Fibroblast of pulmonary artery (primary cell): Measurements from ENCODE around the gene SLC7A9.
"Not testable (repeated sequence)": the region's sequence is repeated elsewhere in the genome, so short reads cannot be mapped to it uniquely, and the experiment has no call there.

Source experiments
- DNase-seq: peaks from one replicate; pipeline ENCODE4 v3.0.0-alpha.2; 2010; ENCODE audit warnings: low read depth
- H3K4me3 ChIP-seq: replicated peaks from 2 replicates; pipeline ENCODE4 v1.5.1; 2011; ENCODE audit warnings: low read depth, mild to moderate bottlenecking, control low read depth, low read length, moderate library complexity
- TF ChIP-seq, protein P1 (sequence below): IDR thresholded peaks from 2 replicates; pipeline ENCODE4 v1.5.1; 2011; ENCODE audit warnings: mild to moderate bottlenecking, control low read depth, low read length, inconsistent platforms; ENCODE audit errors: missing control alignments

The SLC7A9 gene

DNA sequence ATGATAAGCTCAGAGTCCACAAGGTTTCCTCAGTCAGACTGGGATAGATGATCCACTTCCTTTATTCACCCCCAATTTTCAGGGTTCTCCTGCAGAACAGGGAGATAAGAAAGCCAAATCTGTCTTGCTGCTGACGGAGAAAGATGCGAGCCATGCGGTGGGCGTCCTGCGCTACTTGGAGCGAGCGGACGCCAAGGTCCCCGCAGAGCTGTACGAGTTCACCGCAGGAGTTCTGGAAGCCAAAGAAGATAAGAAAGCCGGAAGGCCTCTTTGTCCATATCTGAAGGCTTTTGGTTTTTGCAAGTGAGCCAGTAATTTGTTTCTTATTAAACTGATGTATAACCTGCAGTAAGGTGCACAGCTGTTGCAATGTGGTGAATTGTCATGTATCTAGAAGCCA lies 66.7 kb downstream of the SLC7A9 start:
- TF ChIP-seq, protein P1, sequence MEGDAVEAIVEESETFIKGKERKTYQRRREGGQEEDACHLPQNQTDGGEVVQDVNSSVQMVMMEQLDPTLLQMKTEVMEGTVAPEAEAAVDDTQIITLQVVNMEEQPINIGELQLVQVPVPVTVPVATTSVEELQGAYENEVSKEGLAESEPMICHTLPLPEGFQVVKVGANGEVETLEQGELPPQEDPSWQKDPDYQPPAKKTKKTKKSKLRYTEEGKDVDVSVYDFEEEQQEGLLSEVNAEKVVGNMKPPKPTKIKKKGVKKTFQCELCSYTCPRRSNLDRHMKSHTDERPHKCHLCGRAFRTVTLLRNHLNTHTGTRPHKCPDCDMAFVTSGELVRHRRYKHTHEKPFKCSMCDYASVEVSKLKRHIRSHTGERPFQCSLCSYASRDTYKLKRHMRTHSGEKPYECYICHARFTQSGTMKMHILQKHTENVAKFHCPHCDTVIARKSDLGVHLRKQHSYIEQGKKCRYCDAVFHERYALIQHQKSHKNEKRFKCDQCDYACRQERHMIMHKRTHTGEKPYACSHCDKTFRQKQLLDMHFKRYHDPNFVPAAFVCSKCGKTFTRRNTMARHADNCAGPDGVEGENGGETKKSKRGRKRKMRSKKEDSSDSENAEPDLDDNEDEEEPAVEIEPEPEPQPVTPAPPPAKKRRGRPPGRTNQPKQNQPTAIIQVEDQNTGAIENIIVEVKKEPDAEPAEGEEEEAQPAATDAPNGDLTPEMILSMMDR: no peak
- no peak for DNase-seq
- no peak overlapping the region for H3K4me3 ChIP-seq

DNA sequence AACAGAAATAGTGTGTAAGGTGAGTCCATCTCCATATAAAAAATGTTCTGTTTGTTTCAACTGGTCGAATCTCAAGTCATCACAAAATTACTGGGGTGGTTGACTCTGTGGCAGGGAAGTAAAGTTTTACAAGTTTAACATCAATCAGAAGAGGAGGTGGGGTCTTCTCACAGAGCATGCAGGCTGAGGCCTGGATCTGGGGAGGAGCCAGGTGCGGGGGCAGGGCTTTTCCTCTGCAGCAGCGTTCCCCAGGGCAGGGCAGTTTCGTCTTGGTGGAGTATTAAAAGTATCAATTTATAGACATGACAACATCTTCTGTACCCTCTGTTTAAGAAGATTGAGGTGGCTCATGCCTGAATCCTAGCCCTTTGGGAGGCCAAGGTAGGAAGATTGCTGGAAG lies 68.8 kb downstream of the SLC7A9 start:
- H3K4me3 ChIP-seq: no peak overlapping the region
- no peak for DNase-seq
- TF ChIP-seq, protein P1: no peak

DNA sequence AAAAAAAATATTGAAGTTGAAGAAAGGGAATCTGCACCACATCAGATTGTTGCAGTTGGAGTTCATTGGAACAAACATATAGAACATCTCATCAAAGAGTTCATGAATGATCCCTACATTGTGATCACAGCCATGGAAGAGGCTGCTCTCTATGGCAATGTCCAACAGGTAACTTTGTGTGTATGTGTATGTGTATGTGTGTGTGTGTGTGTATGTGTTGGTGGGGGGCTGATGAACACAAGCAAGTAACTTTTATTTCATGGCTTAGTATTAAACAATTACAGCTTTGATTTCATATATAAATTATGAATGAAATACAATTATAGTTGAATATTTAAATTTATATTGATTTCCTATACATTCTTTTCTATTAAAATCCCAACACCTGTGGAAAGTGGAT lies 69.4 kb downstream of the SLC7A9 start:
- H3K4me3 ChIP-seq: no peak overlapping the region
- TF ChIP-seq, protein P1: no peak
- DNase-seq: no peak

DNA sequence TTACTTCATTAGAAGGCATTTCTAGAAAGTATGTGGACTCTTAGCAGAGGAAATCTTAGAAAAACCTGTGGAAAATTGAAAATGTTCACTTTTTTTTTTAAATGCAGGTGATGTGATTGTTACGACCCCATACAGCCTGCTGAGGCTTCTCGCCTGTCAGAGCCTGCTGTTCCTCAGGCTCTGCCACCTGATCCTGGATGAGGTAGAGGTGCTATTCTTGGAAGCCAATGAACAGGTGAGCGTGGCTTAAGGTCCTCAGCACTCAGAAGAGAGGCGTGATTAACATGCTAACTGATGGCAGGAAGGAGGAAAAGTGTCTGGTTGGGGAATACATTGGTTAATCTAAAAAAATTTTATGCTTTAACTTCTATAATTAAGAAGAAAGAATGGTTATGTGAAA lies 71.4 kb downstream of the SLC7A9 start:
- TF ChIP-seq, protein P1: no peak
- H3K4me3 ChIP-seq: no peak overlapping the region
- no peak for DNase-seq

DNA sequence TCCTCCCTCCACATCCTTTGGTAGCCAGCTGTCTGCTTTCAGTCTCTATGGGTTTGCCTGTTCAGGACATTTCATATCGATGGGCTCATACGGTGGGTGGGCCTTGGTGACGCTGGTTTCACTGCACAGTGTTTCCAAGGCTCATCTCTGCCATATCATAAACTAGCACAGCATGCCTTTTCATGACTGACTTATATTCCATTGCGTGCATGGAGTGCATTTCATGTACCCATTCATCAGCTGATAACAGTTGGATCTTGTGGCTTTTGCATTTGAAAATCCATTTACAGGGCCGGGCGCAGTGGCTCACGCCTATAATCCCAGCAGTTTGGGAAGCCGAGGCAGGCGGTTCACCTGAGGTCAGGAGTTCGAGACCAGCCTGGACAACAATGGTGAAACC lies 80.1 kb downstream of the SLC7A9 start:
- TF ChIP-seq, protein P1: no peak
- DNase-seq: no peak
- no peak overlapping the region for H3K4me3 ChIP-seq

DNA sequence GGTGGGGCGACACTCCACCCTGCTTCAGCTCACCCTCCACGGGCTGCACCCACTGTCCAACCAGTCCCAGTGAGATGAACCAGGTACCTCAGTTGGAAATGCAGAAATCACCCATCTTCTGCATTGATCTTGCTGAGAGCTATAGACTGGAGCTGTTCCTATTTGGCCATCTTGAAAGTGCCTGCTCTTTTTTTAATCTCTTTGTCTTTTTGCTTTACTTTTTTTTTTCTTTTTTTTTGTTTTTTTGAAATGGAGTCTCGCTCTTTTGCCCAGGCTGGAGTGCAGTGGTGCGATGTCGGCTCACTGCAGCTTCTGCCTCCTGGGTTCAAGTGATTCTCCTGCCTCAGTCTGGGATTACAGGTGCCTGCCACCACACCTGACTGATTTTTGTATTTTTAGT lies 81.7 kb downstream of the SLC7A9 start:
- not testable (repeated sequence) for H3K4me3 ChIP-seq, DNase-seq

DNA sequence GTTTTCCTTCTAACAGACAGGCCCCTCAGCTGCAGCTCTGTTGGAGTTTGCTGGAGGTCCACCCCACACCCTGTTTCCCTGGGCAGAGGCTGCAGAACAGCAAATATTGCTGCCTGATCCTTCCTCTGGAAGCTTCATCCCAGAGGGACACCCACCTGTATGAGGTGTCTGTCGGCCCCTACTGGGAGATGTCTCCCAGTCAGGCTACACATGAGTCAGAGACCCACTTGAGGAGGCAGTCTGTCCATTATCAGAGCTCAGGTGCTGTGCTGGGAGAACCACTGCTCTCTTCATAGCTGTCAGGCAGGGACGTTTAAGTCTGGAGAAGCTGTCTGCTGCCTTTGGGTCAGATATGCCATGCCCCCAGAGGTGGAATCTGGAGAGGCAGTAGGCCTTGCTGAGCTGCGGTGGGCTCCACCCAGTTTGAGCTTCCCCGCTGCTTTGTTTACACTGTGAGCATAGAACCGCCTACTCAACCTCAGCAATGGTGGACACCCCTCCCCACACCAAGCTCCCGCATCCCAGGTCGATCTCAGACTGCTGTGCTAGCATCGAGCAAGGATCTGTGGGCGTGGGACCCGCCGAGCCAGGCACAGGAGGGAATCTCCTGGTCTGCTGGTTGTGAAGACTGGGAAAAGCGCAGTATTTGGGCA lies 82.3 kb downstream of the SLC7A9 start:
- not testable (repeated sequence) for H3K4me3 ChIP-seq, DNase-seq

DNA sequence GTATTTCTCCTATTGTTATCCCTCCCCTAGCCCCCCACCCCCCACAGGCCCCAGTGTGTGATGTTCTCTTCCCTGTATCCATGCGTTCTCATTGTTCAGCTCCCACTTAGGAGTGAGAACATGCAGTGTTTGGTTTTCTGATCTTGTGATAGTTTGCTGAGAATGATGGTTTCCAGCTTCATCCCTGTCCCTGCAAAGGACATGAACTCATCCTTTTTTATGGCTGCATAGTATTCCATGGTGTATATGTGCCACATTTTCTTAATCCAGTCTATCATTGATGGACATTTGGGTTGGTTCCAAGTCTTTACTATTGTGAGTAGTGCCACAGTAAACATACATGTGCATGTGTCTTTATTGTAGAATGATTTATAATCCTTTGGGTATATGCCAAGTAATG lies 87.5 kb downstream of the SLC7A9 start:
- not testable (repeated sequence) for H3K4me3 ChIP-seq, DNase-seq

DNA sequence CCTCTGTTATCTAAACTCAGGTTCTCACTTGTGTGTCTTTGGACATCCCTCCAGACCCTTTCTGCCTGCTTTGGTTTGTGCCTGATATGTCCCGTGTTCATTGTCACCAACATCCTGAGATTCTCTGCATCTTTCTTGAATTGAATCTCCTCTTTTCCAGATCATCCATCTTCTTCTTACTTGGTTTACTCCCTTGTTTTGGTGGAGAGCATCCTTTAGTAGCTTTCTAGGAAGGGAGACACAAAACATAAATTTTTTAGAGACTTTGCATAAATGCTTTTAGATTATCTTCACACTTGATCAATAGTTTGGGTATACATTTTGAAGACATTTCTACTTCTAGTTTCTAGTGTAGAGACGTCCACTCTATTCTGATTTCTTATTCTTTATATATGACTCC lies 88.3 kb downstream of the SLC7A9 start:
- TF ChIP-seq, protein P1: no peak
- H3K4me3 ChIP-seq: no peak overlapping the region
- no peak for DNase-seq
